Measurements from ENCODE around the gene PRSS8.

PRSS8 gene

DNA sequence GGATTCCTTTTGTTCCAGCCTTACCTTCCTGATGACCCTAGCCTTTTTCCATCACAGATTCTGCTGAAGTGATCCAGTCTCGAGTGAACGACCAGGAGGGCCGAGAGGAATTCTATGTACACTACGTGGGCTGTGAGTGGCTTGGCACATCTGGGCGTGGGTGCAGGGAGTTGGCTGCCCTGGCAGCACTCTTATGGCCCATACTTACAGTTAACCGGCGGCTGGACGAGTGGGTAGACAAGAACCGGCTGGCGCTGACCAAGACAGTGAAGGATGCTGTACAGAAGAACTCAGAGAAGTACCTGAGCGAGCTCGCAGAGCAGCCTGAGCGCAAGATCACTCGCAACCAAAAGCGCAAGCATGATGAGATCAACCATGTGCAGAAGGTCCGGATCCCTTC is 15.4 kb downstream of the PRSS8 start:
- H3K4me3 ChIP-seq (ENCODE audit: low read length): no peak overlapping the region
- TF ChIP-seq, protein P1, sequence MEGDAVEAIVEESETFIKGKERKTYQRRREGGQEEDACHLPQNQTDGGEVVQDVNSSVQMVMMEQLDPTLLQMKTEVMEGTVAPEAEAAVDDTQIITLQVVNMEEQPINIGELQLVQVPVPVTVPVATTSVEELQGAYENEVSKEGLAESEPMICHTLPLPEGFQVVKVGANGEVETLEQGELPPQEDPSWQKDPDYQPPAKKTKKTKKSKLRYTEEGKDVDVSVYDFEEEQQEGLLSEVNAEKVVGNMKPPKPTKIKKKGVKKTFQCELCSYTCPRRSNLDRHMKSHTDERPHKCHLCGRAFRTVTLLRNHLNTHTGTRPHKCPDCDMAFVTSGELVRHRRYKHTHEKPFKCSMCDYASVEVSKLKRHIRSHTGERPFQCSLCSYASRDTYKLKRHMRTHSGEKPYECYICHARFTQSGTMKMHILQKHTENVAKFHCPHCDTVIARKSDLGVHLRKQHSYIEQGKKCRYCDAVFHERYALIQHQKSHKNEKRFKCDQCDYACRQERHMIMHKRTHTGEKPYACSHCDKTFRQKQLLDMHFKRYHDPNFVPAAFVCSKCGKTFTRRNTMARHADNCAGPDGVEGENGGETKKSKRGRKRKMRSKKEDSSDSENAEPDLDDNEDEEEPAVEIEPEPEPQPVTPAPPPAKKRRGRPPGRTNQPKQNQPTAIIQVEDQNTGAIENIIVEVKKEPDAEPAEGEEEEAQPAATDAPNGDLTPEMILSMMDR (conservative IDR thresholded peaks at IDR 0.05; ENCODE audit: low read depth, low read length): no peak
- no peak for DNase-seq (ENCODE audit: low read depth)

DNA sequence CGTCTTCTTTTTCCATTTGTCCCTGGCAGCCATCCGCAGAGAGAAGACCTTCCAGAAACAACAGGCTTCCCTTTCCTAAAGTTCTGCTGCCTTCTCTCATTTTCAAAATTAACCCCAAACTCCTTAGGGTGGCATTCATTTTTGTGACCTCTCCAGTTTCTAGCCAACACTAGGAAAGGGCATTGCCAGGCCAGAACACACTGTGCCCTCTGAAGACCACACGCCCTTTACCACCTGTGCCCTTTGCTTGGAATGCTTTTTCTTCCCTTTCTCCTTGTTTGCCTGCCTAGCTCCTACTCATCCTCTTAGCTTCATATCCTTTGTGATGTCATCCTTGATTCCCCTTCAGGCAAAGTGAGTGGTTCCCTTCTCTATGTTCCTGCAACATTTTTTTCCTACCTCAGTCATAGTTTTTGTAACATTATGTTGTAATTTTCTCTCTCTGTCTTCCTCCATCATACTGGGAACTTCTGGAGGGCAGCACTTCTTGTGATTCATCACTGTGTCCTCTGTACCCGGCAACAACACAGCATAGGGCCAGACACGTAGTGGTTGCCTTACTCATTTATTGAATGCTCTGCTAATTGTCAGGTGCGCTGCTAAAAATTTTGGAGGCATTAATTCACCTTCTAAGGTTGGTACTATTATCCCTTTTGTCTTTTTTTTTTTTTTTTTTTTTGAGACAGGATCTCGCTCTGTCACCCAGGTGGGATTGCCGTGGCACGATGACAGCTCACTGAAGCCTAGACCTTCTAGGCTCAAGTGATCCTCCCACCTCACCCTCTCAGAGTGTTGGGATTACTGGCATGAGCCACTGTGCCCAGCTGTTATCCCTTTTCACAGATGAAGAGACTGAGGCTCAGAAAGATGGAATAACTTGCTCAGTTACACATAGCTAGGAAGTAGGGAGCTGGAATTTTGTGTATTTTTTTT is 17.0 kb downstream of the PRSS8 start:
- H3K4me3 ChIP-seq (ENCODE audit: low read length): peak overlapping the region; percentile 87
- TF ChIP-seq, protein P1 (conservative IDR thresholded peaks at IDR 0.05; ENCODE audit: low read depth, low read length): no peak
- no peak for DNase-seq (ENCODE audit: low read depth)

DNA sequence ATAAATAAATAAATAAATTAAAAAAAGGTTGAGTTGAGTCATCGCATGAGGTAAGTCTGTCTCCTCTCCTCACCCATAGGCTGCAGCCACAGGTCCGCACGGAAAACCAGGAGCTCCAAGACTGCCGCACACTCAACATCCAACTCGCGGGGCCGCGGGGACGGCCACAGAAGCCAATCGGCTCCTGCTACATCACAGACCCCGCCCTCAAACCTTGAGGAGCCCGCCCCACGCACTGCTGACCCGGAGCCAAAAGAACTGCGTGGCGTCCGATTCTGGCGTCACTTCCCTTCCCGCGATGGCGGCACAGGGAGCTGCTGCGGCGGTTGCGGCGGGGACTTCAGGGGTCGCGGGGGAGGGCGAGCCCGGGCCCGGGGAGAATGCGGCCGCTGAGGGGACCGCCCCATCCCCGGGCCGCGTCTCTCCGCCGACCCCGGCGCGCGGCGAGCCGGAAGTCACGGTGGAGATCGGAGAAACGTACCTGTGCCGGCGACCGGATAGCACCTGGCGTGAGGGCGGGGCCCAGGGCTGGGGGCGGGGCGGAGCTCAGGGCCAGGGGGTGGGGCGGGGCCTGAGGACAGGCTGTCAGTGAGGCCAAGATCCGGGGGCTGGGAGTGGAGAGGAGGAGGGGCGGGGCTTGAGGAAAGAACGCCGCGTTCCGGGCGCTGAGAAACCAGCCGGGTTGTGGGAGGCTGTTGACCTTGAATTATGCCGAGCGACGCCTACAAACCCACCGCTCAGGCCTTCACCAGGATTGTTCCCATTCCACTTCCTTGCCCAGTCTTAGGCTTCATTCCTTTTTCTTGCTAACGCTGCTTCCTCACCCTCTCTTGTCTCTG is 17.9 kb downstream of the PRSS8 start, which contains the start of gene KAT8:
TSS of gene KAT8 (plus strand) at position 281 of the 839 bp plus-strand sequence. CDS start at position 299, 18 bp downstream.
- peak within 1 kb of the TSS; percentile 87 for H3K4me3 ChIP-seq (ENCODE audit: low read length)
- peak; percentile 90 for DNase-seq (ENCODE audit: low read depth)
- TF ChIP-seq, protein P1 (conservative IDR thresholded peaks at IDR 0.05; ENCODE audit: low read depth, low read length): no peak

DNA sequence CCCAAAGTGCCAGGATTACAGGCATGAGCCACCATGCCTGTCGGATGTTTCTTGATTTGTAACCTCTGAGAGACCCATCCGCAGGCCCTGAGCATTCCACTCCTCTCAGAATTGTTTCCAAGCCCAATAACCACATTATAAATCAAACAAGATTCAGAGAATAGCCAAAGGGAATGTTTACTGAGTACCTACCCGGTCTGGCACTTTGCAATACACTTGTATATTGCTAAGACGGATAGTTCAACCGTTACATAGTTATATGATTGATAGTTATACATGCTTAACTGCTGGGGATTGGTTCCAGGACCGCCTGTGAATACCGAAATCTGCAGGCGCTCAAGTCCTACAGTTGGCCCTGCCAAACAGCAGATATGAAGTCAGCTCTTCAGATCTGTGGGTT is 21.1 kb downstream of the PRSS8 start:
- DNase-seq (ENCODE audit: low read depth): no peak
- H3K4me3 ChIP-seq (ENCODE audit: low read length): no peak overlapping the region
- TF ChIP-seq, protein P1 (conservative IDR thresholded peaks at IDR 0.05; ENCODE audit: low read depth, low read length): no peak

DNA sequence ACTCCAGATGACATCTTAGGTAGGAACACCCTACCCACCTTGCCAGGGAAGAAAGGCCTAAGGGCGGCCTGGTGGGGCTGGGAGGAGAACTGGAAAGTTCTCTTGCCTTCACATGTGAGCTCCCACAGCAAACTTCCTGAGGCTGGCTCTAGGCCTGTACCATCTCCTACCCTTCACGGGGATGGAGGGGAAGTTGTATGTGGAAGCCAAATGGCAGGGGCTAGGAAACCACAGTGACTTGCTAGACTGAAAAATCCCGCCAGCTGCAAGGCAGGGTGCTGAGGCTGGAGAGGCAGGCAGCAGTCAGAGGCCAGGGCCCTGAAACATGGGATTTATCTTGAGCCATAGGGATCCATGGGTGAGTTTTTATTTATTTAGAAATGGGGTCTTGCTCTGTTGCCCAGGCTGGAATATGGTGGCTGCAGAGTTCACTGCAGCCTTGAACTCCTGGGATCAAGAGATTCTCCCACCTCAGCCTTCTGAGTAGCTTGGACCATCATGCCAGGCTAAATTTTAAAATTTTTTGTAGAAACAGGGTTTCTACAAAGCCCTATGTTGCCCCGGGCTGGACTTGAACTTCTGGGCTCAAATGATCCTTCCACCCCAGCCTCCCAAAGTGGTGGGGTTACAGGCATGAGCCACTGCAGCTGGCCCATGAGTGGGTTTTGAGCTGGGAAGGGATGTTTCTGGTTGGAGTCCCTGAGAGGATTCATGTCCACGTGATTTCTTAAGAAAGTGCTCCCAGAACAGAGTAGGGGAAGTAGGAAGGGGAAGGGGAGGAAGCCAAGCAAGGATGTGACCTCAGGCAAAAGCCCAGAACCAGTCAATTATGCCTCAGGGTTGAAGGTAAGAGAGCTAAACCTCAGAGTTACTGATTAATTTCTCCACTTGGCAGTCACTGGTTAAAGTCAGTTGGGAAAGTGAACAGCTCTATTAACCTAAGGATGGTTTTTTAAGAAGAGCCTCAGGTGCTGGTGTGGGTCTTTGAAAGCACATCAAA is 22.1 kb downstream of the PRSS8 start:
- DNase-seq (ENCODE audit: low read depth): no peak
- no peak overlapping the region for H3K4me3 ChIP-seq (ENCODE audit: low read length)
- TF ChIP-seq, protein P1 (conservative IDR thresholded peaks at IDR 0.05; ENCODE audit: low read depth, low read length): no peak

DNA sequence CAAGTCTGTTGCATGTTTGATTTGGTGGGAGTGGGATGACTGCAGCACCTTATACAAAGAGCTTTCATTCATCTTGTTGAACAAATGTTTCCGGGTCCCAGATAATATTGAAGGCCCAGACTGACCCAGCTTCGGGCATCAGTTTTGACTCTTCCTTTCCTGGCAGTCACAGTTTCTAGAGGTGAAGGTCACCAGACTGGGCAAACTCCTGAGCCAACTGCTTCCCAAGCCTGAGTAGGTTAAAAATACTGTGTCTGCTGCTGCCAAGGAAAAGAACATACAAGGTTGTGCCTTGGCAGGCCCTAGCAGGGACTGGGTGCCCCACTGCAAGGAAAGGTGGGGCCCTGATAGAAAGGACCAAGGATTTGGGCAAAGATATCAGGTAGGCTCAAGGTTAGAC is 22.8 kb downstream of the PRSS8 start:
- H3K4me3 ChIP-seq (ENCODE audit: low read length): no peak overlapping the region
- no peak for DNase-seq (ENCODE audit: low read depth)
- TF ChIP-seq, protein P1 (conservative IDR thresholded peaks at IDR 0.05; ENCODE audit: low read depth, low read length): no peak

Data from retinal pigment epithelial cell (primary cell).